KMS-11 (cell line): Measurements from ENCODE around the gene OR51B5.
A peak's percentile ranks its signal among the peaks of the same experiment; 100 is the strongest.
"Not testable (repeated sequence)": the region's sequence is repeated elsewhere in the genome, so short reads cannot be mapped to it uniquely, and the experiment has no call there.

Source experiments
- H2AFZ ChIP-seq: fragments of 200-600 bp; sonication (generic); 2 replicates; pipeline ENCODE4 v1.6.1; 2016; ENCODE audit warnings: antibody characterized with exemption, mixed run types, low read depth
- H3K27ac ChIP-seq: fragments of 200-600 bp; sonication (generic); 2 replicates; pipeline ENCODE4 v1.6.1; 2016; ENCODE audit warnings: mild to moderate bottlenecking, mixed run types
- H3K27me3 ChIP-seq: fragments of 200-600 bp; sonication (generic); 2 replicates; pipeline ENCODE4 v1.6.1; 2017; ENCODE audit warnings: mild to moderate bottlenecking, low read depth, mixed run types, moderate library complexity; ENCODE audit not compliant: insufficient read depth
- H3K36me3 ChIP-seq: fragments of 200-600 bp; sonication (generic); 2 replicates; pipeline ENCODE4 v1.6.1; 2017; ENCODE audit warnings: mild to moderate bottlenecking, mixed run types; ENCODE audit not compliant: insufficient read depth
- H3K4me1 ChIP-seq: fragments of 200-600 bp; sonication (generic); 2 replicates; pipeline ENCODE4 v1.6.1; 2016; ENCODE audit warnings: mild to moderate bottlenecking, low read depth, mixed run types; ENCODE audit not compliant: poor library complexity, severe bottlenecking
- H3K4me2 ChIP-seq: fragments of 200-600 bp; sonication (generic); 2 replicates; pipeline ENCODE4 v1.7.0; 2016; ENCODE audit warnings: mild to moderate bottlenecking, mixed run types
- H3K4me3 ChIP-seq: fragments of 200-600 bp; sonication (generic); IDR thresholded peaks from 2 replicates; pipeline ENCODE4 v1.6.1; 2017; ENCODE audit warnings: low read depth, low read length, mixed read lengths; ENCODE audit not compliant: insufficient read depth
- H3K79me2 ChIP-seq: fragments of 200-600 bp; sonication (generic); 2 replicates; pipeline ENCODE4 v1.6.1; 2016; ENCODE audit warnings: low read depth, mixed run types; ENCODE audit not compliant: insufficient read depth
- H3K9ac ChIP-seq: fragments of 200-600 bp; sonication (generic); 2 replicates; pipeline ENCODE4 v1.6.1; 2016; ENCODE audit warnings: mild to moderate bottlenecking, mixed run types
- H4K20me1 ChIP-seq: fragments of 200-600 bp; sonication (generic); 2 replicates; pipeline ENCODE4 v1.6.1; 2016; ENCODE audit warnings: mild to moderate bottlenecking, mixed run types; ENCODE audit not compliant: insufficient read depth
- CTCF ChIP-seq: fragments of 200-600 bp; sonication (generic); conservative IDR thresholded peaks from 2 replicates; pipeline ENCODE4 v1.6.1; 2017; ENCODE audit warnings: low read depth, mild to moderate bottlenecking, antibody characterized with exemption, low read length, moderate library complexity, mixed read lengths

Gene OR51B5

GRCh38 chr11:5339771-5340322 lies 3.5 kb downstream of the OR51B5 start:
- Histone ChIP-seq H3K4me1 (peaks cover 38% of the 10 kb centered on the region), H3K79me2 (no peaks in the 10 kb centered on the region), H4K20me1 (no peaks in the 10 kb centered on the region), H3K27ac (no peak overlapping the region), H3K9ac (no peak overlapping the region), H3K36me3 (no peaks in the 10 kb centered on the region), H3K4me3 (no peak overlapping the region), H3K27me3 (no peaks in the 10 kb centered on the region), H2AFZ (no peak overlapping the region), H3K4me2 (peak overlapping the region; percentile 34)
- TF ChIP-seq CTCF = no peak

GRCh38 chr11:5337253-5337652 lies 6.1 kb downstream of the OR51B5 start:
- peak overlapping the region; percentile 53; the same call in 1 of the 2 replicates for H3K4me2 ChIP-seq
- H3K9ac ChIP-seq, H4K20me1 ChIP-seq, H3K36me3 ChIP-seq, H3K79me2 ChIP-seq, H3K27ac ChIP-seq, H2AFZ ChIP-seq, H3K27me3 ChIP-seq, H3K4me3 ChIP-seq: not testable (repeated sequence)
- peaks cover 31% of the 10 kb centered on the region for H3K4me1 ChIP-seq

- H3K4me3 ChIP-seq = no peak overlapping the region
- no peaks in the 10 kb centered on the region for H3K79me2 ChIP-seq
- H3K4me1 ChIP-seq = peaks cover 31% of the 10 kb centered on the region
- H3K36me3 ChIP-seq = no peaks in the 10 kb centered on the region
- H3K27me3 ChIP-seq = no peaks in the 10 kb centered on the region
- H3K27ac ChIP-seq = no peak overlapping the region
- no peak overlapping the region for H2AFZ ChIP-seq
- H3K9ac ChIP-seq = no peak overlapping the region
- H3K4me2 ChIP-seq = no peak overlapping the region
- TF ChIP-seq CTCF = no peak
- H4K20me1 ChIP-seq = no peaks in the 10 kb centered on the region
Observed at GRCh38 chr11:5336331-5336730, 7.0 kb downstream of the OR51B5 start.

GRCh38 chr11:5335170-5335569 lies 8.2 kb downstream of the OR51B5 start:
- no peak for TF ChIP-seq CTCF
- Histone ChIP-seq H3K4me1 (peaks cover 28% of the 10 kb centered on the region), H4K20me1 (no peaks in the 10 kb centered on the region), H3K36me3 (no peaks in the 10 kb centered on the region), H3K9ac (no peak overlapping the region), H3K79me2 (no peaks in the 10 kb centered on the region), H3K4me2 (no peak overlapping the region), H3K27ac (no peak overlapping the region), H2AFZ (no peak overlapping the region), H3K4me3 (no peak overlapping the region), H3K27me3 (no peaks in the 10 kb centered on the region)

GRCh38 chr11:5324197-5324596 lies 19.1 kb downstream of the OR51B5 start, which contains the start of gene OR51B2:
TSS of gene OR51B2 (minus strand) at chr11:5324297. CDS start at chr11:5324297, 0 bp downstream.
- H2AFZ ChIP-seq = no peak within 1 kb of the TSS
- no peak within 1 kb of the TSS for H3K27ac ChIP-seq
- TF ChIP-seq CTCF = no peak
- peaks cover 10% of the 10 kb centered on the region for H3K4me1 ChIP-seq
- H3K27me3 ChIP-seq = no peaks in the 10 kb centered on the region
- no peaks in the 10 kb centered on the region for H3K36me3 ChIP-seq
- H3K9ac ChIP-seq = no peak within 1 kb of the TSS
- H3K4me2 ChIP-seq = no peak within 1 kb of the TSS; the same call in 1 of the 2 replicates
- H4K20me1 ChIP-seq = no peaks in the 10 kb centered on the region
- no peaks in the 10 kb centered on the region for H3K79me2 ChIP-seq
- no peak within 1 kb of the TSS for H3K4me3 ChIP-seq
